GM21737 (cell line): ENCODE results near the gene ATCAY.

Experiments used
- ATAC-seq: cut with Tn5 transposase; IDR thresholded peaks from one replicate; pipeline ENCODE4 v1.9.1; 2021; ENCODE audit warnings: mild to moderate bottlenecking, moderate library complexity; ENCODE audit not compliant: unreplicated experiment

The ATCAY gene

DNA sequence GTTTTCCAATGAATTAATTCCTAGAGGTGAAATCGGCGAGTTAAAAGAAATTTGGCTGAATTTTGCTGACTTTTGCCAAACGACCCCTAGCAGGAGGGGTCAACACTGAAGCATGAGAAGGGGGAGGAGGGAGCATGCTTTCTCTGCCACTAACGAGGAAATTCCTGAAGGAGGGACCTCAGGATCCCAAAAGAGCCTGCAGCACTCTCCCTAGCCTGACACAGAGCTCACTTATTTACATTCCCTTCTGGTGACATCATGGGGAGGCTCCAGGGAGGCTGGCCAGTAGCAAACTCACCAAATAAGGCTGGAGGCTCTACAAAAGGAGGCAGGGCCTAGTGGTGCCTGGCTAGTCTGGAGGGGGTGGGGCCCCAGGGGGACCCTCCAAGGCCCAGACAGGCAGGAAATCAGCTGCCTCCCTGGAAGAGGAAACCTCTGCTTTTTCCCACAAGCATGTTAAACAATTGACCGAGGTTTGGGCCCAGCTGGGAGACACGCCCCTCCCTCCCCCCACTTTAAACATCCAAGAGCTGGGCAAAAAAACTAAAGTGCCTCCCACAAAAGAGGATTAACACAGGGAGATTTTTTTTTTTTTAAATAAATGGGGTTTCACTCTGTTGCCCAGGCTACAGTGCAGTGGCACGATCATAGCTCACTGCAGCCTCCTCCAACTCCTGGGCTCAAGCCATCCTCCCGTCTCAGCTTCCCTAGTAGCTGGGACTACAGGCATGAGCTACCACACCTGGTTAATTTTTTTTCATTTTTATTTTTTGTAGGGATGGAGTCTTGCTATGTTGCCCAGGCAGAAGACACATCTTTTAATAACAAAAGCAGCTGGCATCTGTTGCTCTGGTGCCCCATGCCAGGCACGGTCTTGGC, 88.3 kb downstream of the ATCAY start:
- ATAC-seq, result no peak

DNA sequence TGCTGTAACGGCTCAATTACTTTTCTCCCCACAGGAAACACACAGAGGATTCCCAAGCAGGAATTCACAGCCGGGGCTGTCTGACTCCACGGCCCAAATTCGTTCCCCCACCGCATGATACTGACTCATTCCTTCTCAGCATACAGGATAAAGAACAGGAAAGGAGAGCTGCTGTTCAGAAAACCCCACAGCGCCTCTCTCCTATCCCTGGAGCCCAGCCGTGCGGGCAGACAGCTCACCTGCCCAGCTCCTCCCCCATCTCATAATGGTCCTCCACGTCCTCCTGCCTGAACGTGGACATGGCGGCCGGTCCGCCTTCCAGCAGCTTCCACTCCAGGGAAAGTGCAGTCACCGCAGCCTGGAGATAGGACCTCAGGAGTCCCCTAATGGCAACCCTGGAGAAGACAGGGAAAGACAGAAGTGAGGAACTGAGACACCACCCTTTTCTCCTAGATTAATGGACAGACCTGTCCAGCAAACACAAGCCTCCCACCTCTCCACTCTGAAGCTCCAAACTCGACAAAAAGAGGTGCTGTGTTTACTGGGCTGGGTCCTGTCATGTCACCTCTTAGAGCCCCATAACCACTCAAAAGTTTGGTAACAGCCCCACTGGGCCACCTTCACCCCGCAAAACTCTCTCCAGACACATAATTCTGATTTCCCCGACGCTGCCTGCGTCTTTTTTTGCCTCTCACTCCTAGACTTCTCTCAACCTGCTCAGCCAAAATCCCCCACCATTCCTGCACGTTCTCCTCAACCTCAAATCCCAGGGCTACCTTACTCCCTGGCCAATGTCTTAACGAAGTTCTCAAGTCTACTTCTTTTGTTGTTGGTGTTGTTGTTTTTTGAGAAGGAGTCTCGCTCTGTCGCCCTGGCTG, 89.2 kb downstream of the ATCAY start:
- ATAC-seq, result no peak

DNA sequence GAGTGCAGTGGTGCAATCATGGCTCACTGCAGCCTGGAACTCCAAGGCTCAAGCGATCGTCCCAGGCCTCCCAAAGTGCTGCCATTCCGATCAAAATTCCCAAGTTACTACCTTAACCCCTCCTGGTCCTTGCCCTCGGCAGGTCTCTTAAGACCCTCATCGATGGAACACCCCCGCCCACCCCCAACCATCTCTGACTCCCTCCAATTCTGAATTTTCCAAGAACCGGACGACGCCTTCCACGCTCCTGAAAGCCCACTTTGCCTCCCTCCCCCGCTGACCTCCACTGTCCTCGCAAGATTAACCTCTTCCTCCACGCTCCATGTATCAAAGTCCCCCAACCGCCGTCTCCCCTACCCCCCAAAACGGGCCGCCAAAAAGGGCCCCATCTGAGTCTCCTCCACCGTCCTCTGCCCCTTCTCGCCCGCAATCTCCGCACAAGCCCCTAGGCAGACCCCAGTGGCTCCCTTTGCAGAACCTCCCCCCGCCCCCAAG, 89.9 kb downstream of the ATCAY start:
- no peak for ATAC-seq

DNA sequence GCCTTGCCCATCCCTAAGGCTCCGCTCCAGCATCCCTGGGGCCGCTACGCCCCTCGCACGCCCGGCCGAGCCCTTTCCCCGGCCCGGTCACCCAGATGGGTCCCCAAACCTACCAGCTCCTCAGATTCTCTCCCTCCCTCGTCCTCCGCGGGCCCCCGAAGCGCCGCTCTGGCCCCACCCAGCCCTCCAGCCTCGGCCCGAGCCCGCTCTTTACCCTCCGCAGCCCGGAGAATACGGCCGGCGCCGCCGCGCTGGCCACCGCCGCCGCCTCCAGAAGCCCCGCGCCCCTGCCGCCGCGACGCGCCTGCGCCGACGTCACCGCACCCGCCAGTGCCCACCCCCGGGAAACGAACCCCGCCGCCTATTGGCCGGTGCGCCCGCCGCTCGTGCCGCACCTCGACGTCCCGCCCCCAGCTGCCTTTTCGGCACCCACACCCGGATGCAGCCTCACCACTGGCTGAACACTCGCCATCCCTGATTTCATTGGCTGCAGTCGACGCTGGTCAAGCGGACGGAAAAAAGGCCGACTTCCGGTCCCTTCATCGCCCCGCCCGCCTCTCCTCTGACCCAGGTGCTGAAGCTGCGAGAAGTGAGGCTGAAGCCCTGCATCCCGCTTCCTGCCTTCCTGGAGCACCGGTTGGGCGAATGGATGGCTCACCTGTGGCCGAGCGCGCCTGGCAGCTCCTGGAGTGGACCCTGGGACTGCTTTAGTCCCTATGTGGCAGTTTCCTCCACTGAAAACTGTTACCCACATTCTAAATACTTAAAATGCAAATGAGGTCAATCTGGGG, 90.5 kb downstream of the ATCAY start, which contains the start of gene DAPK3:
Gene DAPK3, minus strand, starts transcription at position 292 of the 791 bp plus-strand sequence. CDS start 1,364 bp downstream, outside the sequence.
- ATAC-seq, result peak; percentile 89

DNA sequence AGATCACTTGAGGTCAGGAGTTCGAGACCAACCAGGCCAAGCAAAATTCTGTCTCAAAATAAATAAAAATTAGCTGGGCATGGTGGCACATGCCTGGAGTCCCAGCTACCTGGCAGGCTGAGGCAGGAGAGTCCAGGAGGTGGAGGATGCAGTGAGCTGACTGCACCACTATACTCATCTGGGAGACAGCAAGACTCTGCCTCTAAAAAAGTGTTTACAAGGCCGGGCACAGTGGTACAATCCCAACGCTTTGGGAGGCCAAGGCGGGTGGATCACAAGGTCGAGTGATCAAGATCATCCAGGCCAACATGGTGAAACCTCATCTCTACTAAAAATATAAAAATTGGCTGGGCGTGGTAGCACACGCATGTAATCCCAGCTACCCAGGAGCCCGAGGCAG, 94.7 kb downstream of the ATCAY start:
- ATAC-seq, result no peak

DNA sequence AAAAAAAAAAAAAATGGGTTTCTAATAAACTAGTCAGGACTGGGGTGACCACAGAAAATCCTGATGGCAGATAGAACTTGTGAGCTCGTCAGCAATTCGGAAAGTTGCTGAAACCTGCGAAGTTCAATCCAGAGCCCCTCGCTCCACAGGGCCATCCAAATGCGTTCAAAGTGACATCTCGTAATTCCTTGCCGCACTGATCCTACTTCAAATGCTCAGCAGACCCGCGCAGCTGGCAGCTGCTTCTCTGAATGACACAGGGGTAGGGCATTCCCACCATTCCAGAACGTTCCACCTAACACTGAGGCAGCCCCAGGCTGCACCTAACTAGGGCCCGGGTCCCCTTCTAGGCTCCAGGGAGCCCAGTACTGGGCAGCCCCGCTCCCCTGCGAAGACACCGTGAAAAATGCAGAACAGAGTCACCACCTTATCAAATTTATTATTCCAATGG, 95.2 kb downstream of the ATCAY start:
- ATAC-seq, result no peak

DNA sequence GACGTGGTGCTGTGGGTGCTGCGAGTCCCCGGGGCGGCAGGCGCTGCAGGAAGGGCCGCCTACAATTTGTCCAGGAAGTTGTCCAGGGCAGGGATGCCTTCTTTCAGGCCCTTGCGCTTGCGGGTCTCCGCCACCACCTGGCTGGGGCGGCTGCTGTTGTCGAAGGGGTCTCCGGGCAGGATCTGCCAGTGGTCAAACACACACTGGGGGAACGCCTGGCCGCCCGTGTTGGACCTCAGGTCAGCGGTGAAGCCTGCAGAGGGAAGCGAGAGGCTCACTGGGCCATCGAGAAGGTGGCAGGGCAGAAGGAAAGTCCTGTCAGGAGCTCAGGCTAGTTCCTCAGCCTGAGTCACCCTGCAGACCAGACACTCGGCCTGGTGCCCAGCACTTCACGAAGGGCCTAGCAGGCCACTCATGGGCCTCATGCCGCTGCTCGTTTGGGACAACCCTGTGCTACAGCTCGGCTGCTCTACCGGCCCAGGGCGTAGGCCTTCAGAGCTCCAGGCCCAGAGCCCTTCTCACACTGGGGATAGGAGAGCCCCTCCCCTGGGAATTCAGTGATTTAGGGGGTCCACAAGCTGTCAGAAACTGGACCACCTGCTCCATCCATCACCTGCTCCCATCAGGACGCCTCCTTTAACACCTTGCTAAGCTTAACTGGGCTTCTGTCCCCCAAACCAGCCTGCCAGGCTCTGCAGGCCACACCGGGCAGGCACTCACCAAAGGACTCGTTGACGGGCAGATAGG, 96.2 kb downstream of the ATCAY start:
- no peak for ATAC-seq
